Panc1 (cell line): ENCODE results near the gene TRRAP. TPM values are rescaled to one million over a fixed set of nuclear protein-coding genes. Genes with fewer than 3 reads are reported as not detected.

Experiments used
- ATAC-seq: fragments of 200-7000 bp; cut with Tn5 transposase; 2 replicates; pipeline ENCODE4 v1.9.1; 2020; ENCODE audit warnings: mild to moderate bottlenecking, moderate library complexity
- BruUV-seq: library from RNA; stranded (reverse); fragments of 400-500 nt; replicated peaks from 2 replicates; lab custom pipeline; 2021; lab: Mats Ljungman, UMichigan
- CTCF ChIA-PET: fragments of 300-600 bp; sonication (Branson Sonifier 250); formaldehyde crosslinking; loops from one replicate; lab custom pipeline; 2022; ENCODE audit warnings: antibody characterized with exemption; lab: Charles Lee
- POLR2A ChIA-PET: fragments of 300-600 bp; sonication (Branson Sonifier 250); formaldehyde crosslinking; loops from one replicate; lab custom pipeline; 2022; ENCODE audit warnings: antibody characterized with exemption; lab: Charles Lee
- DNase-seq: peaks from one replicate; pipeline ENCODE4 v3.0.0-alpha.2; 2010; ENCODE audit warnings: low read depth, low spot score
- H3K27ac ChIP-seq: 2 replicates; pipeline ENCODE4 v1.5.1; 2011; ENCODE audit warnings: mild to moderate bottlenecking, low read length, inconsistent platforms
- H3K27me3 ChIP-seq: fragments of 200-500 bp; sonication (Bioruptor generic); 2 replicates; pipeline ENCODE4 v1.6.0; 2014; ENCODE audit warnings: low read length, inconsistent platforms; ENCODE audit not compliant: control insufficient read depth, insufficient read depth
- H3K36me3 ChIP-seq: fragments of 200-500 bp; sonication (Bioruptor generic); 2 replicates; pipeline ENCODE4 v1.5.1; 2014; ENCODE audit warnings: inconsistent platforms, mild to moderate bottlenecking, low read length, moderate library complexity; ENCODE audit not compliant: control insufficient read depth, insufficient read depth
- H3K4me1 ChIP-seq: 2 replicates; pipeline ENCODE4 v1.5.1; 2011; ENCODE audit warnings: inconsistent platforms, mild to moderate bottlenecking, low read length, moderate library complexity; ENCODE audit not compliant: control insufficient read depth, insufficient read depth
- H3K4me3 ChIP-seq, 2 experiments: 2 replicates each; pipeline ENCODE4 v1.5.1; 2011 to 2012; ENCODE audit warnings: low read depth in 2 of 2, low read length in 2 of 2, mild to moderate bottlenecking in 2 of 2, inconsistent platforms in 1 of 2, moderate library complexity in 1 of 2
- H3K9me3 ChIP-seq: fragments of 200-500 bp; sonication (Bioruptor generic); 2 replicates; pipeline ENCODE4 v1.5.1; 2014; ENCODE audit warnings: low read depth, mild to moderate bottlenecking, inconsistent platforms, low read length, moderate library complexity; ENCODE audit not compliant: control insufficient read depth, insufficient read depth
- CTCF ChIP-seq: fragments of 450-650 bp; IDR thresholded peaks from 2 replicates; pipeline ENCODE4 v1.5.1; 2017; ENCODE audit warnings: mild to moderate bottlenecking
- POLR2AphosphoS5 ChIP-seq: IDR thresholded peaks from 2 replicates; pipeline ENCODE4 v1.6.1; 2012; ENCODE audit warnings: mild to moderate bottlenecking, low read depth, low read length, moderate library complexity
- SIN3A ChIP-seq: IDR thresholded peaks from 2 replicates; pipeline ENCODE4 v1.6.1; 2012; ENCODE audit warnings: low read depth, mild to moderate bottlenecking, low read length, moderate library complexity, borderline replicate concordance; ENCODE audit not compliant: insufficient read depth
- TCF7L2 ChIP-seq: IDR thresholded peaks from 2 replicates; pipeline ENCODE4 v1.6.1; 2011; ENCODE audit warnings: mild to moderate bottlenecking, low read depth, low read length, inconsistent platforms
- in situ Hi-C: cut with HindIII; loops from 2 replicates; pipeline ENCODE4 v1.10.0; 2016; ENCODE audit warnings: low sequenced_read_pairs, low pct_unique_long_range_greater_than_20kb
- intact Hi-C: fragments of 100-400 bp; cut with micrococcal nuclease; formaldehyde crosslinking; loops from one replicate; pipeline ENCODE4 v1.10.0; 2022; ENCODE audit not compliant: unreplicated experiment
- total RNA-seq: library from RNA; stranded (reverse); gene quantifications from one replicate; pipeline ENCODE4 v1.2.1, GENCODE V29; 2021; ENCODE audit not compliant: unreplicated experiment
- TF ChIP-seq, protein P1 (sequence below), 2 experiments: IDR thresholded peaks; 2 replicates each; pipeline ENCODE4 v1.6.1; 2011 to 2012; ENCODE audit warnings: low read depth in 2 of 2, control low read depth in 1 of 2, low read length in 1 of 2, mild to moderate bottlenecking in 1 of 2, moderate library complexity in 1 of 2; ENCODE audit not compliant: insufficient read depth in 1 of 2

The TRRAP gene
- total RNA-seq, 1 experiment from 2014 or later: 44.9 TPM

GRCh38 chr7:98881561-98882315 lies 3.4 kb downstream of the TRRAP start:
- DNase-seq (no peak), ATAC-seq (no peak)
- H3K9me3 ChIP-seq: no peaks in the 10 kb centered on the region
- ChIA-PET POLR2A (no interaction called here), CTCF (no interaction called here)
- H3K27ac ChIP-seq: no peak overlapping the region
- TF ChIP-seq CTCF (no peak), POLR2AphosphoS5 (no peak), TCF7L2 (no peak), SIN3A (no peak)
- TF ChIP-seq, protein P1, sequence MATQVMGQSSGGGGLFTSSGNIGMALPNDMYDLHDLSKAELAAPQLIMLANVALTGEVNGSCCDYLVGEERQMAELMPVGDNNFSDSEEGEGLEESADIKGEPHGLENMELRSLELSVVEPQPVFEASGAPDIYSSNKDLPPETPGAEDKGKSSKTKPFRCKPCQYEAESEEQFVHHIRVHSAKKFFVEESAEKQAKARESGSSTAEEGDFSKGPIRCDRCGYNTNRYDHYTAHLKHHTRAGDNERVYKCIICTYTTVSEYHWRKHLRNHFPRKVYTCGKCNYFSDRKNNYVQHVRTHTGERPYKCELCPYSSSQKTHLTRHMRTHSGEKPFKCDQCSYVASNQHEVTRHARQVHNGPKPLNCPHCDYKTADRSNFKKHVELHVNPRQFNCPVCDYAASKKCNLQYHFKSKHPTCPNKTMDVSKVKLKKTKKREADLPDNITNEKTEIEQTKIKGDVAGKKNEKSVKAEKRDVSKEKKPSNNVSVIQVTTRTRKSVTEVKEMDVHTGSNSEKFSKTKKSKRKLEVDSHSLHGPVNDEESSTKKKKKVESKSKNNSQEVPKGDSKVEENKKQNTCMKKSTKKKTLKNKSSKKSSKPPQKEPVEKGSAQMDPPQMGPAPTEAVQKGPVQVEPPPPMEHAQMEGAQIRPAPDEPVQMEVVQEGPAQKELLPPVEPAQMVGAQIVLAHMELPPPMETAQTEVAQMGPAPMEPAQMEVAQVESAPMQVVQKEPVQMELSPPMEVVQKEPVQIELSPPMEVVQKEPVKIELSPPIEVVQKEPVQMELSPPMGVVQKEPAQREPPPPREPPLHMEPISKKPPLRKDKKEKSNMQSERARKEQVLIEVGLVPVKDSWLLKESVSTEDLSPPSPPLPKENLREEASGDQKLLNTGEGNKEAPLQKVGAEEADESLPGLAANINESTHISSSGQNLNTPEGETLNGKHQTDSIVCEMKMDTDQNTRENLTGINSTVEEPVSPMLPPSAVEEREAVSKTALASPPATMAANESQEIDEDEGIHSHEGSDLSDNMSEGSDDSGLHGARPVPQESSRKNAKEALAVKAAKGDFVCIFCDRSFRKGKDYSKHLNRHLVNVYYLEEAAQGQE (IDR thresholded peaks at IDR 0.05; ENCODE audit: insufficient read depth in 1 of 2, low read depth in 2 of 2, low read length in 1 of 2): no peak
- H3K4me1 ChIP-seq: 0 out of 2 replicates have a peak, but pooled peaks cover 4% of the 10 kb centered on the region
- peaks cover 10% of the 10 kb centered on the region; the same call in 1 of the 2 replicates for H3K36me3 ChIP-seq
- H3K27me3 ChIP-seq: no peaks in the 10 kb centered on the region
- intact Hi-C loops (no loop called here), in situ Hi-C loops (no loop called here)
- no peak overlapping the region for H3K4me3 ChIP-seq
- no TSS peak for BruUV-seq

DNA sequence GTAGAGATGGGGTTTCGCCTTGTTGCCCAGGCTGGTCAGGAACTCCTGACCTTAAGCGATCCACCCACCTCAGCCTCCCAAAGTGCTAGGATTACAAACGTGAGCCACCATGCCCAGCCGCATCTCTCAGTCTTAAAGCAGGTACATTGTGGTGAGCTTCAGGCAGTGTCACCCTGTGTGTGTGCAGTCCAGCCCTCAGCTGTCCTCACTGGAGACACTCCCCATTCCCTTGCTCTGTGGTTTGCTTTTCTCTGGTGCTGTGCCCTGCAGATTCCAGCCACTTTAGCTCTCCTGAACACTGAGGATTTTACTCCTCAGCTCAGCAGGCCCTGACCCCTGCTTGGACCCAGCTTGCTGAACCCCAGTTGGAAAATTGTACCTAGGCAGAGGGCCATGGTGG lies 6.1 kb downstream of the TRRAP start:
- DNase-seq (no peak), ATAC-seq (no peak)
- no peaks in the 10 kb centered on the region for H3K27me3 ChIP-seq
- intact Hi-C loops (no loop called here), in situ Hi-C loops (no loop called here)
- TF ChIP-seq TCF7L2: no peak
- H3K36me3 ChIP-seq: 0 out of 2 replicates have a peak, but pooled peaks cover 11% of the 10 kb centered on the region
- 0 out of 2 replicates have a peak, but pooled peaks cover 4% of the 10 kb centered on the region for H3K4me1 ChIP-seq
- ChIA-PET POLR2A (no interaction called here), CTCF (no interaction called here)
- no peaks in the 10 kb centered on the region for H3K9me3 ChIP-seq
- BruUV-seq: no TSS peak
- no peak overlapping the region for H3K27ac ChIP-seq
- H3K4me3 ChIP-seq: no peak overlapping the region

- Histone ChIP-seq H3K27ac (no peak overlapping the region), H3K9me3 (no peaks in the 10 kb centered on the region), H3K4me3 (no peak overlapping the region), H3K27me3 (no peaks in the 10 kb centered on the region), H3K36me3 (peaks cover 20% of the 10 kb centered on the region), H3K4me1 (no peaks in the 10 kb centered on the region)
- ChIA-PET POLR2A (no interaction called here), CTCF (no interaction called here)
- DNase-seq (no peak), ATAC-seq (no peak)
- no TSS peak for BruUV-seq
- TF ChIP-seq, protein P1 (IDR thresholded peaks at IDR 0.05; ENCODE audit: insufficient read depth in 1 of 2, low read depth in 2 of 2, low read length in 1 of 2): no peak
- TF ChIP-seq POLR2AphosphoS5 (no peak), TCF7L2 (no peak), SIN3A (no peak), CTCF (no peak)
- in situ Hi-C loops: no loop called here
- intact Hi-C loops: no loop called here
Measured at GRCh38 chr7:98887038-98887437, 8.7 kb downstream of the TRRAP start.
